K562 (cell line): ENCODE results near the gene IRS2. TPM values are rescaled to one million over a fixed set of nuclear protein-coding genes. Genes with fewer than 3 reads are reported as not detected.
A peak's percentile ranks its signal among the peaks of the same experiment; 100 is the strongest.

Source experiments
- ARID3A ChIP-seq: IDR thresholded peaks from 2 replicates; pipeline ENCODE4 v1.6.1; 2012; ENCODE audit warnings: low read depth, low read length, improper control_type of control experiment, borderline replicate concordance
- ATF6 ChIP-seq: sonication (generic); formaldehyde crosslinking; IDR thresholded peaks from 2 replicates; pipeline ENCODE4 v1.4.0; 2020; ENCODE audit warnings: mild to moderate bottlenecking, missing genetic modification reagents
- CCNT2 ChIP-seq: IDR thresholded peaks from 2 replicates; pipeline ENCODE4 v1.6.1; 2011; ENCODE audit warnings: borderline replicate concordance, low read depth, mild to moderate bottlenecking, moderate library complexity, mixed read lengths, low read length; ENCODE audit not compliant: insufficient read length; ENCODE audit errors: extremely low read depth
- CHD2 ChIP-seq: IDR thresholded peaks from 2 replicates; pipeline ENCODE4 v1.6.1; 2011; ENCODE audit warnings: low read depth, low read length
- CREM ChIP-seq: IDR thresholded peaks from 2 replicates; pipeline ENCODE4 v1.6.1; 2014; ENCODE audit warnings: antibody characterized with exemption, low read depth
- E2F6 ChIP-seq, 2 experiments: IDR thresholded peaks; 2 replicates each; pipeline ENCODE4 v1.6.1; 2011; ENCODE audit warnings: borderline replicate concordance in 1 of 2, control low read depth in 1 of 2, low read depth in 1 of 2, low read length in 1 of 2, mild to moderate bottlenecking in 1 of 2, mixed read lengths in 1 of 2, moderate library complexity in 1 of 2; ENCODE audit not compliant: insufficient read depth in 1 of 2, insufficient read length in 1 of 2, poor library complexity in 1 of 2, severe bottlenecking in 1 of 2; ENCODE audit errors: extremely low read depth in 1 of 2
- FOXO4 ChIP-seq: fragments of 450-650 bp; formaldehyde crosslinking; IDR thresholded peaks from 2 replicates; pipeline ENCODE4 v1.4.0; 2020; ENCODE audit warnings: mild to moderate bottlenecking, moderate library complexity
- KDM5B ChIP-seq: fragments of 200-600 bp; sonication (generic); IDR thresholded peaks from 2 replicates; pipeline ENCODE4 v1.6.1; 2012; ENCODE audit warnings: low read depth, mild to moderate bottlenecking, moderate library complexity, low read length, control low read depth, inconsistent platforms; ENCODE audit not compliant: insufficient replicate concordance
- MYNN ChIP-seq, 2 experiments: sonication (generic); formaldehyde crosslinking in 1 of 2; IDR thresholded peaks; 2 replicates each; pipeline versions ENCODE4 v1.5.0 to v1.6.1; 2016 to 2020; ENCODE audit warnings: antibody characterized with exemption in 1 of 2, missing genetic modification reagents in 1 of 2
- NFIX ChIP-seq: fragments of 250-450 bp; sonication (Bioruptor Pico); IDR thresholded peaks from 2 replicates; pipeline ENCODE4 v1.4.0; 2020; ENCODE audit warnings: low read depth, mild to moderate bottlenecking, moderate library complexity
- POLR2AphosphoS2 ChIP-seq: IDR thresholded peaks from 2 replicates; pipeline ENCODE4 v1.6.1; 2012; ENCODE audit warnings: low read length, improper control_type of control experiment
- TAF1 ChIP-seq: IDR thresholded peaks from 2 replicates; pipeline ENCODE4 v1.6.1; 2011; ENCODE audit warnings: mild to moderate bottlenecking, low read length, moderate library complexity; ENCODE audit not compliant: insufficient read depth, control insufficient read depth, severe bottlenecking; ENCODE audit errors: extremely low read depth
- TBP ChIP-seq: optimal IDR thresholded peaks from 2 replicates; pipeline ENCODE3; 2011; ENCODE audit warnings: low read depth, low read length, improper control_type of control experiment
- TCF7L2 ChIP-seq: fragments of 150-350 bp; IDR thresholded peaks from 2 replicates; pipeline ENCODE4 v1.6.1; 2016; ENCODE audit warnings: low read depth, mild to moderate bottlenecking, low read length, moderate library complexity
- THRA ChIP-seq: fragments of 450-650 bp; IDR thresholded peaks from 2 replicates; pipeline ENCODE4 v1.6.1; 2017; ENCODE audit warnings: mild to moderate bottlenecking, moderate library complexity
- polyA plus RNA-seq, 8 experiments: library from polyadenylated mRNA; depleted of rRNA in 4 of 8; stranded (reverse) in 5 of 8; unstranded in 3 of 8; fragments of >200 nt; fragmentation: Nextera tagmentation in 2 of 8; fragmentation: Illumina TruSeq in 1 of 8; extraction: Ambion mirVana in 2 of 8; extraction: Trizol in 1 of 8; gene quantifications; 2 replicates each; pipeline versions ENCODE4 v1.2.1 to v1.2.3, GENCODE V29; 2011 to 2014; ENCODE audit warnings: inconsistent platforms in 1 of 8, missing spikeins in 1 of 8
- total RNA-seq, 7 experiments: library from RNA; depleted of rRNA in 6 of 7; stranded (reverse); fragments of >200 nt in 6 of 7; fragmentation: Illumina TruSeq in 2 of 7; extraction: Trizol in 2 of 7; gene quantifications; 2 replicates each; pipeline versions ENCODE4 v1.2.1 to v1.2.3, GENCODE V29; 2011 to 2021; ENCODE audit warnings: low replicate concordance in 1 of 7

The IRS2 gene
- total and polyA plus RNA-seq, 9 of the 15 experiments (the other 6 are each of a cell fraction or from before 2014, with no cell fraction given), result 0.36 to 4.6 (median 0.63) TPM

GRCh38 chr13:109786457-109787134 lies at the start of gene IRS2 (continued):
- TF ChIP-seq ATF6 (CRISPR knock-in tag) (no peak), TAF1 (peak; percentile 60), CCNT2 (peak; percentile 71), MYNN (IDR thresholded peaks at IDR 0.05) (0 out of 2 replicates have a peak, but pooled peaks have one; percentile 18), MYNN (CRISPR knock-in tag; IDR thresholded peaks at IDR 0.05) (no peak), CREM (peak; percentile 85), KDM5B (peak; percentile 83), E2F6 (IDR thresholded peaks at IDR 0.05; ENCODE audit: borderline replicate concordance in 1 of 2, extremely low read depth in 1 of 2, insufficient read depth in 1 of 2, insufficient read length in 1 of 2, low read depth in 1 of 2, low read length in 1 of 2, poor library complexity in 1 of 2, severe bottlenecking in 1 of 2) (peak; percentile 80 to 82), THRA (no peak), TBP (peak; percentile 87), CHD2 (peak; percentile 42; the same call in 1 of the 2 replicates), FOXO4 (CRISPR knock-in tag) (no peak), ARID3A (no peak), TCF7L2 (no peak), NFIX (CRISPR knock-in tag) (no peak), POLR2AphosphoS2 (no peak)
